WERI-Rb-1 (cell line): ENCODE results near the gene EVX2.
A peak's percentile ranks its signal among the peaks of the same experiment; 100 is the strongest.

Experiments used
- DNase-seq: peaks from one replicate; pipeline ENCODE4 v3.0.0-alpha.2; 2020
- H3K27ac ChIP-seq: fragments of 250-450 bp; sonication (Bioruptor Pico); 2 replicates; pipeline ENCODE4 v1.5.1; 2020; ENCODE audit warnings: mild to moderate bottlenecking, moderate library complexity
- H3K27me3 ChIP-seq: fragments of 250-450 bp; sonication (Bioruptor Pico); 2 replicates; pipeline ENCODE4 v1.5.1; 2021; ENCODE audit warnings: mild to moderate bottlenecking, low read depth, moderate library complexity; ENCODE audit not compliant: insufficient read depth, severe bottlenecking
- H3K36me3 ChIP-seq: fragments of 250-450 bp; sonication (Bioruptor Pico); 2 replicates; pipeline ENCODE4 v1.5.1; 2020; ENCODE audit warnings: mild to moderate bottlenecking, moderate library complexity
- H3K4me3 ChIP-seq: 2 replicates; pipeline ENCODE4 v1.5.1; 2011; ENCODE audit warnings: low read depth, mild to moderate bottlenecking, control low read depth, low read length
- H3K9me3 ChIP-seq: fragments of 250-450 bp; sonication (Bioruptor Pico); 2 replicates; pipeline ENCODE4 v1.5.1; 2021; ENCODE audit warnings: mild to moderate bottlenecking, moderate library complexity; ENCODE audit not compliant: severe bottlenecking
- CTCF ChIP-seq: IDR thresholded peaks from 2 replicates; pipeline ENCODE4 v1.5.1; 2011; ENCODE audit warnings: low read depth, mild to moderate bottlenecking, control low read depth, inconsistent platforms, low read length

EVX2 gene

GRCh38 chr2:176112375-176113302 lies 28.9 kb upstream of the EVX2 start:
- peaks cover 13% of the 10 kb centered on the region for H3K9me3 ChIP-seq
- H3K36me3 ChIP-seq: no peaks in the 10 kb centered on the region
- TF ChIP-seq CTCF: no peak
- H3K27ac ChIP-seq: no peak overlapping the region
- no peak overlapping the region for H3K4me3 ChIP-seq
- peaks cover 92% of the 10 kb centered on the region for H3K27me3 ChIP-seq
- no peak for DNase-seq

- H3K36me3 ChIP-seq: no peaks in the 10 kb centered on the region
- H3K27ac ChIP-seq: no peak overlapping the region
- no peak for TF ChIP-seq CTCF
- no peak for DNase-seq
- no peak overlapping the region for H3K4me3 ChIP-seq
- peaks cover 10% of the 10 kb centered on the region for H3K9me3 ChIP-seq
- H3K27me3 ChIP-seq: peaks cover 89% of the 10 kb centered on the region
Measured at GRCh38 chr2:176111846-176112374, 28.1 kb upstream of the EVX2 start.

- Histone ChIP-seq H3K27me3 (peaks cover 89% of the 10 kb centered on the region), H3K4me3 (no peak overlapping the region), H3K9me3 (peaks cover 6% of the 10 kb centered on the region), H3K27ac (no peak overlapping the region), H3K36me3 (no peaks in the 10 kb centered on the region)
- TF ChIP-seq CTCF: peak; percentile 83
- DNase-seq: peak; percentile 63
Measured at GRCh38 chr2:176111309-176111663, 27.5 kb upstream of the EVX2 start.

- peaks cover 4% of the 10 kb centered on the region for H3K9me3 ChIP-seq
- no peak overlapping the region for H3K4me3 ChIP-seq
- no peak overlapping the region for H3K27ac ChIP-seq
- no peaks in the 10 kb centered on the region for H3K36me3 ChIP-seq
- no peak for DNase-seq
- TF ChIP-seq CTCF: no peak
- H3K27me3 ChIP-seq: peaks cover 89% of the 10 kb centered on the region
Measured at GRCh38 chr2:176110415-176111308, 26.9 kb upstream of the EVX2 start.

- no peak for TF ChIP-seq CTCF
- Histone ChIP-seq H3K4me3 (no peak overlapping the region), H3K27me3 (peaks cover 89% of the 10 kb centered on the region), H3K36me3 (no peaks in the 10 kb centered on the region), H3K27ac (no peak overlapping the region), H3K9me3 (peaks cover 7% of the 10 kb centered on the region)
- DNase-seq: no peak
Measured at GRCh38 chr2:176109946-176110345, 26.2 kb upstream of the EVX2 start.
